KMS-11 (cell line): ENCODE data around the gene DNAJB9.

Experiments used
- H2AFZ ChIP-seq: fragments of 200-600 bp; sonication (generic); 2 replicates; pipeline ENCODE4 v1.6.1; 2016; ENCODE audit warnings: antibody characterized with exemption, mixed run types, low read depth
- H3K27ac ChIP-seq: fragments of 200-600 bp; sonication (generic); 2 replicates; pipeline ENCODE4 v1.6.1; 2016; ENCODE audit warnings: mild to moderate bottlenecking, mixed run types
- H3K27me3 ChIP-seq: fragments of 200-600 bp; sonication (generic); 2 replicates; pipeline ENCODE4 v1.6.1; 2017; ENCODE audit warnings: mild to moderate bottlenecking, low read depth, mixed run types, moderate library complexity; ENCODE audit not compliant: insufficient read depth
- H3K36me3 ChIP-seq: fragments of 200-600 bp; sonication (generic); 2 replicates; pipeline ENCODE4 v1.6.1; 2017; ENCODE audit warnings: mild to moderate bottlenecking, mixed run types; ENCODE audit not compliant: insufficient read depth
- H3K4me1 ChIP-seq: fragments of 200-600 bp; sonication (generic); 2 replicates; pipeline ENCODE4 v1.6.1; 2016; ENCODE audit warnings: mild to moderate bottlenecking, low read depth, mixed run types; ENCODE audit not compliant: poor library complexity, severe bottlenecking
- H3K4me2 ChIP-seq: fragments of 200-600 bp; sonication (generic); 2 replicates; pipeline ENCODE4 v1.7.0; 2016; ENCODE audit warnings: mild to moderate bottlenecking, mixed run types
- H3K4me3 ChIP-seq: fragments of 200-600 bp; sonication (generic); IDR thresholded peaks from 2 replicates; pipeline ENCODE4 v1.6.1; 2017; ENCODE audit warnings: low read depth, low read length, mixed read lengths; ENCODE audit not compliant: insufficient read depth
- H3K79me2 ChIP-seq: fragments of 200-600 bp; sonication (generic); 2 replicates; pipeline ENCODE4 v1.6.1; 2016; ENCODE audit warnings: low read depth, mixed run types; ENCODE audit not compliant: insufficient read depth
- H3K9ac ChIP-seq: fragments of 200-600 bp; sonication (generic); 2 replicates; pipeline ENCODE4 v1.6.1; 2016; ENCODE audit warnings: mild to moderate bottlenecking, mixed run types
- H4K20me1 ChIP-seq: fragments of 200-600 bp; sonication (generic); 2 replicates; pipeline ENCODE4 v1.6.1; 2016; ENCODE audit warnings: mild to moderate bottlenecking, mixed run types; ENCODE audit not compliant: insufficient read depth
- TF ChIP-seq, protein P1 (sequence below): fragments of 200-600 bp; sonication (generic); conservative IDR thresholded peaks from 2 replicates; pipeline ENCODE4 v1.6.1; 2017; ENCODE audit warnings: low read depth, mild to moderate bottlenecking, antibody characterized with exemption, low read length, moderate library complexity, mixed read lengths

Gene DNAJB9

DNA sequence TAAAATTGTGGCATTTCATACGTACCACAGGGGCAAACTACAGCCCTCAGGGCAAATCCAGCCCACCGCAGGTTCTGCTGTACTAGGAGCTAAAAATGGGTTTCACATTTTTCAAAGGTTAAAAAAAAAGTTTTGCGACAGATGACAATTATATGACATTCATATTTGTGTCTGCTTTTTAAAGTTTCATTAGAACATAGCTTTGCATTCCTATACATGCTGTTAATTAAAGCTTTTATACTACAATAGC is 43.0 kb upstream of the DNAJB9 start:
- Histone ChIP-seq H3K4me3 (no peak overlapping the region), H3K27ac (peak overlapping the region; percentile 58), H3K36me3 (no peaks in the 10 kb centered on the region), H3K4me1 (peaks cover 18% of the 10 kb centered on the region), H3K27me3 (no peaks in the 10 kb centered on the region), H3K79me2 (no peaks in the 10 kb centered on the region; the same call in 1 of the 2 replicates), H2AFZ (peak overlapping the region; percentile 79), H4K20me1 (no peaks in the 10 kb centered on the region), H3K9ac (peak overlapping the region; percentile 64), H3K4me2 (peak overlapping the region; percentile 64)
- TF ChIP-seq, protein P1, sequence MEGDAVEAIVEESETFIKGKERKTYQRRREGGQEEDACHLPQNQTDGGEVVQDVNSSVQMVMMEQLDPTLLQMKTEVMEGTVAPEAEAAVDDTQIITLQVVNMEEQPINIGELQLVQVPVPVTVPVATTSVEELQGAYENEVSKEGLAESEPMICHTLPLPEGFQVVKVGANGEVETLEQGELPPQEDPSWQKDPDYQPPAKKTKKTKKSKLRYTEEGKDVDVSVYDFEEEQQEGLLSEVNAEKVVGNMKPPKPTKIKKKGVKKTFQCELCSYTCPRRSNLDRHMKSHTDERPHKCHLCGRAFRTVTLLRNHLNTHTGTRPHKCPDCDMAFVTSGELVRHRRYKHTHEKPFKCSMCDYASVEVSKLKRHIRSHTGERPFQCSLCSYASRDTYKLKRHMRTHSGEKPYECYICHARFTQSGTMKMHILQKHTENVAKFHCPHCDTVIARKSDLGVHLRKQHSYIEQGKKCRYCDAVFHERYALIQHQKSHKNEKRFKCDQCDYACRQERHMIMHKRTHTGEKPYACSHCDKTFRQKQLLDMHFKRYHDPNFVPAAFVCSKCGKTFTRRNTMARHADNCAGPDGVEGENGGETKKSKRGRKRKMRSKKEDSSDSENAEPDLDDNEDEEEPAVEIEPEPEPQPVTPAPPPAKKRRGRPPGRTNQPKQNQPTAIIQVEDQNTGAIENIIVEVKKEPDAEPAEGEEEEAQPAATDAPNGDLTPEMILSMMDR = no peak

DNA sequence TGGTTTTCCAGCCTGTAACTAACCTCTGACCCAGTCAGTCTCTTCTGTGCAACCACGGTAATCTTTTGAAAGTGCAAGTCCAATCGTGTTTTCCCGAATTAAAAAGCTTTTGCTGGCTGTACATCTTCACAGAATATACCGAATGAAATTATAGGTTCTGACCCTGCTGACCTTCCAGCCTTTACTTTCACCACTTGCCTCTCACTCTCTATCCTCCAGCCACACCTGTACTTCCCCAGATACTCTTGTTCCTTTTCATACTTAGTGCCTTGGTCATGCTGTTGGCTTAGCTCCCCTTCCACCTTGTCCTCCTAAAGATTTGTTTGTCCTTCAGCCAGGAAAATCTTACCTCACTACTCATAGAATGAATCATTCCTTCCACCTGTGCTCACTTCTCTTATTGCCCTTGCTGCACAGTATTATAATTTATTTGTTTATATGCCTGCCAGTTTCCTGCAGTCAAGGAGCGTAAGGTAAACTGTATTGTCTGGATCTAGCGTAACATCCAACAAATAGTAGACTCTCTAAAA is 41.4 kb upstream of the DNAJB9 start:
- TF ChIP-seq, protein P1 = no peak
- no peak overlapping the region for H2AFZ ChIP-seq
- H3K27ac ChIP-seq = no peak overlapping the region

DNA sequence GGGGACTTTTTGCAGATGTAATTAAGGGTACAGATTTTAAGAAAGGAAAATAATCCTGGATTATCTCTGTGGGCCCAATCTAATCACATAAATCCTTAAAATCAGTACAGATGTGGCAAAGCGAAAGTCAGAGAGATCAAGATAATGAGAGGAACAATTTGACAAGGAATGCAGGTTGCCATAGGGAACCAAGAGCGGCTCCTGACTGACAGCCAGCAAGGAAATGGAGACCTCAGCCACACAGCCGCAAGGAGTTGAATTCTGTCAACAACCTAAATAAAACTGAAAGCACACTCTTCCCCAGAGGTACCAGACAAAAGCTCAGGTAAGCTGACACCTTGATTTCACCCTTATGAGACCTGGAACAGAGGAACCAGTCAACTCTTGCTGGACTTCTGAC is 40.3 kb upstream of the DNAJB9 start:
- Histone ChIP-seq H3K9ac (no peak overlapping the region), H4K20me1 (no peaks in the 10 kb centered on the region), H3K4me1 (peaks cover 14% of the 10 kb centered on the region), H3K4me2 (no peak overlapping the region), H3K36me3 (no peaks in the 10 kb centered on the region), H3K27me3 (no peaks in the 10 kb centered on the region), H3K4me3 (no peak overlapping the region), H3K27ac (no peak overlapping the region), H2AFZ (no peak overlapping the region), H3K79me2 (no peaks in the 10 kb centered on the region)
- TF ChIP-seq, protein P1 = no peak

More for the DNA sequence above, 41.4 kb upstream of the DNAJB9 start:
- no peak overlapping the region for H3K4me3 ChIP-seq
- no peaks in the 10 kb centered on the region for H3K36me3 ChIP-seq
- no peaks in the 10 kb centered on the region for H4K20me1 ChIP-seq
- H3K79me2 ChIP-seq = no peaks in the 10 kb centered on the region; the same call in 1 of the 2 replicates
- no peak overlapping the region for H3K4me2 ChIP-seq
- peaks cover 18% of the 10 kb centered on the region for H3K4me1 ChIP-seq
- H3K9ac ChIP-seq = no peak overlapping the region
- H3K27me3 ChIP-seq = no peaks in the 10 kb centered on the region

DNA sequence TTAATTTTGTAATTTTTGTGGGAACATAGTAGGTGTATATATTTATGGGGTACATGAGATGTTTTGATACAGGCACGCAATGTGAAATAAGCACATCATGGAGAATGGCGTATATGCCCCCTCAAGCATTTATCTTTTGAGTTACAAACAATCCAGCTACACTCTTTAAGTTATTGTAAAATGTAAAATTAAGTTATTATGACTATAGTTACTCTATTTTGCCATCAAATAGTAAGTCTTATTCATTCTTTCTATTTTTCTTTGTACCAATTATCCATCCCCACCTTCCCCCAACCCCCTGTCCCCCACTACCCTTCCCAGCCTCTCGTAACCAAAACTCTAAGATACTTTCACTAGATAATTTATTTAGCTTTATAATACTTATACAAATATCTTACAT is 36.0 kb upstream of the DNAJB9 start:
- Histone ChIP-seq H3K4me1 (no peaks in the 10 kb centered on the region), H3K4me2 (no peak overlapping the region), H3K9ac (no peak overlapping the region), H3K27me3 (no peaks in the 10 kb centered on the region), H3K79me2 (no peaks in the 10 kb centered on the region), H3K36me3 (no peaks in the 10 kb centered on the region), H2AFZ (no peak overlapping the region), H4K20me1 (no peaks in the 10 kb centered on the region), H3K27ac (no peak overlapping the region), H3K4me3 (no peak overlapping the region)
- TF ChIP-seq, protein P1 = no peak
